Right lobe of liver (tissue), 6 donors: ENCODE data around the gene P2RX3. TPM values are rescaled to one million over a fixed set of nuclear protein-coding genes. Genes with fewer than 3 reads are reported as not detected.

Source experiments
- ATAC-seq, 4 donors: fragments of 200-7000 bp; cut with Tn5 transposase; one replicate each; pipeline ENCODE4 v1.9.1; 2020; ENCODE audit warnings: mild to moderate bottlenecking in 4 of 4, moderate library complexity in 4 of 4
- DNase-seq, 3 donors: peaks; one replicate each; pipeline ENCODE4 v3.0.0-alpha.2; 2020
- H3K27ac ChIP-seq, 3 donors: fragments of 200-600 bp; one replicate each; pipeline ENCODE4 v1.8.0; 2022
- H3K27me3 ChIP-seq, 2 donors: fragments of 200-600 bp; one replicate each; pipeline ENCODE4 v1.8.0; 2022
- H3K36me3 ChIP-seq, 4 donors: fragments of 200-600 bp; sonication (generic) in 1 of 4; one replicate each; pipeline versions ENCODE4 v1.5.1 to v1.8.0; 2017 to 2022; ENCODE audit warnings: control low read depth in 1 of 4
- H3K4me1 ChIP-seq, 4 donors: fragments of 200-600 bp; sonication (generic) in 1 of 4; one replicate each; pipeline versions ENCODE4 v1.5.1 to v1.8.0; 2017 to 2022; ENCODE audit warnings: control low read depth in 1 of 4
- H3K4me3 ChIP-seq, 3 donors: fragments of 200-600 bp; one replicate each; pipeline ENCODE4 v1.8.0; 2022
- H3K9me3 ChIP-seq, 4 donors: fragments of 200-600 bp; sonication (generic) in 1 of 4; one replicate each; pipeline versions ENCODE4 v1.5.1 to v1.8.0; 2017 to 2022; ENCODE audit warnings: control low read depth in 1 of 4
- CTCF ChIP-seq, 4 donors: fragments of 200-600 bp in 3 of 4; fragments of 450-650 bp in 1 of 4; IDR thresholded peaks; one replicate each; pipeline versions ENCODE4 v1.5.1 to v1.8.0; 2016 to 2022; ENCODE audit warnings: antibody characterized with exemption in 4 of 4, mild to moderate bottlenecking in 2 of 4
- POLR2A ChIP-seq: fragments of 450-650 bp; IDR thresholded peaks from one replicate; pipeline ENCODE4 v1.6.1; 2017; ENCODE audit warnings: antibody characterized with exemption, mild to moderate bottlenecking
- WGBS: methylation state at CpG from one replicate; pipeline ENCODE4 v1.1.6; 2018; ENCODE audit warnings: low coverage, low lambda C conversion rate; ENCODE audit not compliant: insufficient coverage; ENCODE audit errors: missing lambda C conversion rate; 5-methylcytosine and 5-hydroxymethylcytosine counted together
- intact Hi-C, 2 donors: fragments of 100-400 bp; cut with DNase I; formaldehyde crosslinking; loops; one replicate each; pipeline versions ENCODE4 v1.11.2 to v1.14.1; 2022
- total RNA-seq, 6 experiments: library from RNA; depleted of rRNA in 2 of 6; stranded (reverse); fragments of >200 nt in 2 of 6; fragmentation: NEBNext Ultra II Directional in 3 of 6; extraction: Animal tissue kit (Norgen Biotek cat#: 25700) in 3 of 6; gene quantifications; one replicate each; pipeline versions ENCODE4 v1.1.0 to v1.2.4, GENCODE V29; 2016 to 2023
- donor health status: DM: no; HTN: yes; CAD: no.
- donor health status: DM: no; HTN: no; CAD: no.
- donor health status: DM: no; HTN: no; CAD: no.
- donor health status: DM: no; HTN: yes; CAD: no.
- donor health status: DM: no; HTN: yes; CAD: no.

The P2RX3 gene
- total RNA-seq, 6 experiments from 2014 or later = 0.63 to 2.1 (median 0.77) TPM; not detected in 2

GRCh38 chr11:57315491-57315890 lies 22.7 kb upstream of the P2RX3 start:
- TF ChIP-seq POLR2A = no peak
- no peak for TF ChIP-seq CTCF (IDR thresholded peaks at IDR 0.05)
- Histone ChIP-seq H3K36me3 (peaks cover 8 to 16% (median 10%) of the 10 kb centered on the region in 4 donors), H3K9me3 (no peaks in the 10 kb centered on the region), H3K27me3 (no peaks in the 10 kb centered on the region), H3K4me1 (peaks cover 0 to 59% (median 26%) of the 10 kb centered on the region in 4 donors), H3K27ac (no peak overlapping the region), H3K4me3 (no peak overlapping the region)
- DNase-seq (peak in 2 of 3 donors; percentile 58 to 66), ATAC-seq (peak; percentile 1 to 35 (median 10))
- 5% methylated on average over 8 of the region's 8 CpGs for WGBS
- intact Hi-C loops = no loop called here

DNA sequence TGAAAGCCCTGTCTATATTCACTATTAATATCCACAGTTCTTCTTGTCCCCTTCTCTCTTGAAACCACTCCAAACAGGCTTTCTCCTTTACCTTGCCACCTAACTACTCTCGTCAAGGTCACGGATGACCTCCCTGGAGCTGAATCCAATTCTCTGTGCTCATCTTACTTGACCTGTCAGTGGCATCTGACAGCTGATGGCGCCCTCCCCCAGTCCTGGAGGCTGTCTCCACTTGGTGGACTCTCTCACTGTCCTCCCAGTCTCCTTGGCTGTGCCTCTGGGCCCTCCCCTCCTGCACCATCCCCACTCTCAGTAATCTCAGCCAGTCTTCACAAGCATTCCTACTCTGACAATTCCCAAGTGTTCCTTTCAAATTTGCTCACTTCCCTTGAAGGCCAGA lies 22.1 kb upstream of the P2RX3 start:
- DNase-seq = peak in 1 of 3 donors; percentile 34
- H3K27ac ChIP-seq = peak overlapping the region in 2 of 3 donors; percentile 30 to 51
- H3K4me3 ChIP-seq = no peak overlapping the region
- WGBS = 36% methylated on average over 3 of the region's 3 CpGs
- peaks cover 8 to 16% (median 10%) of the 10 kb centered on the region in 4 donors for H3K36me3 ChIP-seq
- ATAC-seq = no peak
- TF ChIP-seq CTCF (IDR thresholded peaks at IDR 0.05) (no peak), POLR2A (no peak)
- H3K27me3 ChIP-seq = no peaks in the 10 kb centered on the region
- no peaks in the 10 kb centered on the region for H3K9me3 ChIP-seq
- H3K4me1 ChIP-seq = peaks cover 0 to 59% (median 29%) of the 10 kb centered on the region in 4 donors
- intact Hi-C loops = no loop called here

GRCh38 chr11:57318178-57318577 lies 20.0 kb upstream of the P2RX3 start:
- H3K36me3 ChIP-seq = peaks cover 8 to 16% (median 10%) of the 10 kb centered on the region in 4 donors

DNA sequence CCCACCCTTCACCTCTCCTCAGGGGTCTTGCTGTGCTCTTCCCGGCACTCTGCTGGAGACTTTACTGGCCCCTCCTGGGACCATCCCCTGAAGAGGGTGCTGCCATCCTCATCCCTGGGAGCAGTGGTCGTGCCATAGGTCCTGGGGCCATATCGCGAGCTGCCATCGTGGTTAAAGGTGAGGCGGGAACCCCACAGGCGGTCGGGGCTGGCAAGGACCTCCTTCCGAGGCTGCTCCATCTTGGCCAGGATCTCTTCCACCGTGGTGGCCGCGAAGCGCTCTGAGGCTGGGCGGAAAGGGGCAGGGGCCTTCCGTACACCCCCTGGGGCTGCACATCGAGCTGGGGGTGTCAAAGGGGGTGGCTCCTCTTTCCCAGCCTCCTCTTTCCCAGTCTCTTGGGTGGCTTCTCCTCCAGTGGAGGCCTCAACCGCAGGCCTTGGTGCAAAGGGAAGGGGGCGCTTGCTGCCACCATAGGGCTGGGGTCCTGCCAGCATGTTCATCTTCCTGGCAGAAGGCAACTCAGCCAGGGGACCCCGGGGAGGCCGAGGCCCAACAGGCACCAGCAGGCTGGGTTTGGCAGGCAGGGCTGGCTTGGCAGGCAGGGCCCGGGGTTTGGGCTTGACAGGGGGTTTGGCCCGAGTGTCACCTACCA lies 18.0 kb upstream of the P2RX3 start:
- Histone ChIP-seq H3K27ac (peak overlapping the region in 1 of 3 donors; percentile 2), H3K4me3 (no peak overlapping the region), H3K9me3 (no peaks in the 10 kb centered on the region), H3K27me3 (no peaks in the 10 kb centered on the region), H3K4me1 (peaks cover 0 to 57% (median 25%) of the 10 kb centered on the region in 4 donors), H3K36me3 (peaks cover 8 to 11% (median 8%) of the 10 kb centered on the region in 4 donors)
- DNase-seq (peak in 1 of 3 donors; percentile 46), ATAC-seq (no peak)
- no peak for TF ChIP-seq CTCF (IDR thresholded peaks at IDR 0.05)
- no peak for TF ChIP-seq POLR2A
- WGBS = 89% methylated on average over 5 of the region's 22 CpGs
- intact Hi-C loops = no loop called here

More at GRCh38 chr11:57318178-57318577, 20.0 kb upstream of the P2RX3 start:
- intact Hi-C loops = no loop called here
- no peak overlapping the region for H3K27ac ChIP-seq
- H3K4me3 ChIP-seq = no peak overlapping the region
- no peak for TF ChIP-seq POLR2A
- no peak for TF ChIP-seq CTCF (IDR thresholded peaks at IDR 0.05)
- H3K27me3 ChIP-seq = no peaks in the 10 kb centered on the region
- DNase-seq = no peak
- ATAC-seq = no peak
- WGBS = 55% methylated on average over 1 of the region's 2 CpGs
- H3K4me1 ChIP-seq = peaks cover 0 to 61% (median 27%) of the 10 kb centered on the region in 4 donors
- H3K9me3 ChIP-seq = no peaks in the 10 kb centered on the region
